CD1c-positive myeloid dendritic cell (primary cell): Measurements from ENCODE around the gene LRRC4C.
"Not testable (repeated sequence)": the region's sequence is repeated elsewhere in the genome, so short reads cannot be mapped to it uniquely, and the experiment has no call there.

Experiments used
- DNase-seq: peaks from one replicate; pipeline ENCODE4 v3.0.0-alpha.2; 2016; ENCODE audit errors: extremely low spot score

The LRRC4C gene

GRCh38 chr11:41031551-41032060, 427.8 kb downstream of the LRRC4C start:
- DNase-seq, result no peak

GRCh38 chr11:41020259-41020658, 439.2 kb downstream of the LRRC4C start:
- DNase-seq, result no peak

GRCh38 chr11:41019666-41020065, 439.8 kb downstream of the LRRC4C start:
- not testable (repeated sequence) for DNase-seq

GRCh38 chr11:41018224-41018623, 441.2 kb downstream of the LRRC4C start:
- DNase-seq, result no peak

- no peak for DNase-seq
These were observed 448.9 kb downstream of the LRRC4C start for GRCh38 chr11:41010361-41011050.

- no peak for DNase-seq
These were observed 453.5 kb downstream of the LRRC4C start for GRCh38 chr11:41005986-41006385.

GRCh38 chr11:41003339-41004282, 455.8 kb downstream of the LRRC4C start:
- no peak for DNase-seq

GRCh38 chr11:40998920-40999319, 460.5 kb downstream of the LRRC4C start:
- no peak for DNase-seq

GRCh38 chr11:40987776-40988435, 471.5 kb downstream of the LRRC4C start:
- no peak for DNase-seq

GRCh38 chr11:40986320-40986719, 473.1 kb downstream of the LRRC4C start:
- DNase-seq, result no peak

GRCh38 chr11:40975076-40975475, 484.4 kb downstream of the LRRC4C start:
- no peak for DNase-seq

GRCh38 chr11:40974186-40974795, 485.2 kb downstream of the LRRC4C start:
- DNase-seq, result no peak

GRCh38 chr11:40958707-40959106, 500.7 kb downstream of the LRRC4C start:
- no peak for DNase-seq

- no peak for DNase-seq
These were observed 507.0 kb downstream of the LRRC4C start for GRCh38 chr11:40952479-40952878.

GRCh38 chr11:40938002-40938401, 521.5 kb downstream of the LRRC4C start:
- no peak for DNase-seq

- no peak for DNase-seq
These were observed 534.5 kb downstream of the LRRC4C start for GRCh38 chr11:40924915-40925314.

GRCh38 chr11:40921246-40921645, 538.2 kb downstream of the LRRC4C start:
- no peak for DNase-seq

GRCh38 chr11:40910774-40911173, 548.7 kb downstream of the LRRC4C start:
- DNase-seq, result not testable (repeated sequence)

- no peak for DNase-seq
These were observed 565.0 kb downstream of the LRRC4C start for GRCh38 chr11:40894501-40894900.

GRCh38 chr11:40885250-40885954, 574.0 kb downstream of the LRRC4C start:
- DNase-seq, result no peak

GRCh38 chr11:40882301-40882700, 577.2 kb downstream of the LRRC4C start:
- DNase-seq, result no peak
